Measurements from ENCODE around the gene ITPRIPL2. TPM values are rescaled to one million over a fixed set of nuclear protein-coding genes. Genes with fewer than 3 reads are reported as not detected.

ITPRIPL2 gene
- total and polyA plus RNA-seq, 2 of the 13 experiments (the other 11 are each of a cell fraction or from before 2014, with no cell fraction given) = 5.9 to 12.6 TPM

DNA sequence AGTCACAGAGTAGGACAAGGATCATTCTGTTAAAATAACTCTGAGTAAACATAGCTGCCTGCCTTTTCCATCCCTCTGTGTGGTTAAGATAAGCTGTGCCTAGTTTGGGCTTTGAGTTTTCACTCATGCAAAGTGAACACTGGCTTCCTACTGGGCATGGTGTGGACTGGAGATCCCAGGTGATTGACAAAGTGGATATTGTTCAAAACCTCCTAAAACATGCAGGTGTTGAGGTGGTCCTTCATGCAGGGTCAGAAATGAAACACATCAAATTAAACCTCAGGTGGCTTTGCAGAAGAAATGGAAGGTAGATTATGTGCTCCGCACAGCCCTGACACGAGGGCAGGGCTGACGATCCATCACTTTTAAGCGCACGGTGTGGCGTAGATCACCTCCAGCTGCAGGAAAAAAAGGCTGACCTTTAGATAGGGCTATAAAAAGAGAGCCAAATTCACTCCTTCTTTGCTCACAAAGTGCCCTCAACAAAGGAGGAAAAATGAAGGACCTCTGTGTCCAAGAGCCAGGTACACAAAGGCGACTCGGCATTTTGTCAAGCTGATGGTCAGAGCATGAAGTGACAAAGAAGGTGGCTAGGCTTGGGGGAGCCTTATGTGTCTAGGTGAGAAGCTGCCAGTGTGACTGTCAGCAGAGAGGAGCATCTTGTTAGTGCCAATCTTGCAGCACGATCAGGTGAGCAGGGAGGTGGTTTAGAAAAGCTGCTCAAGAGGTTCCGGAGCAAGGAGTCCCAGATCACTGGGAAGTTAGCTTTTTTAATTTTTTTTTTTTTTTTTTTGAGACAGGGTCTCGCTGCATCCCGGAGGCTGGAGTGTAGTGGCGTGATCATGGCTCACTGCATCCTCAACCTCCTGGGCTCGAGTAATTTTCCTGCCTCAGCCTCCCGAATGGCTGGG is 19.9 kb upstream of the ITPRIPL2 start (continued):
- no peak for TF ChIP-seq RERE (CRISPR knock-in tag; IDR thresholded peaks at IDR 0.05; ENCODE audit: low read depth)
- TF ChIP-seq FOXP4 (CRISPR knock-in tag; IDR thresholded peaks at IDR 0.05) = peak; percentile 26; the same call in 1 of the 2 replicates
- TF ChIP-seq, protein P1, sequence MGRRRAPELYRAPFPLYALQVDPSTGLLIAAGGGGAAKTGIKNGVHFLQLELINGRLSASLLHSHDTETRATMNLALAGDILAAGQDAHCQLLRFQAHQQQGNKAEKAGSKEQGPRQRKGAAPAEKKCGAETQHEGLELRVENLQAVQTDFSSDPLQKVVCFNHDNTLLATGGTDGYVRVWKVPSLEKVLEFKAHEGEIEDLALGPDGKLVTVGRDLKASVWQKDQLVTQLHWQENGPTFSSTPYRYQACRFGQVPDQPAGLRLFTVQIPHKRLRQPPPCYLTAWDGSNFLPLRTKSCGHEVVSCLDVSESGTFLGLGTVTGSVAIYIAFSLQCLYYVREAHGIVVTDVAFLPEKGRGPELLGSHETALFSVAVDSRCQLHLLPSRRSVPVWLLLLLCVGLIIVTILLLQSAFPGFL (CRISPR knock-in tag; IDR thresholded peaks at IDR 0.05) = 0 out of 2 replicates have a peak, but pooled peaks have one; percentile 19
- 0 out of 2 replicates have a peak, but pooled peaks have one; percentile 14 for TF ChIP-seq ZNF124 (CRISPR knock-in tag; IDR thresholded peaks at IDR 0.05)
- TF ChIP-seq SP4 (CRISPR knock-in tag; IDR thresholded peaks at IDR 0.05) = peak; percentile 55; the same call in 1 of the 2 replicates
- TF ChIP-seq NFE2L2 (IDR thresholded peaks at IDR 0.05; ENCODE audit: low read length) = no peak
- TF ChIP-seq SAP130 (CRISPR knock-in tag; IDR thresholded peaks at IDR 0.05; ENCODE audit: low read depth) = peak; percentile 52
- TF ChIP-seq ZFP62 (CRISPR knock-in tag; IDR thresholded peaks at IDR 0.05) = 0 out of 2 replicates have a peak, but pooled peaks have one; percentile 30
- TF ChIP-seq, protein P2, sequence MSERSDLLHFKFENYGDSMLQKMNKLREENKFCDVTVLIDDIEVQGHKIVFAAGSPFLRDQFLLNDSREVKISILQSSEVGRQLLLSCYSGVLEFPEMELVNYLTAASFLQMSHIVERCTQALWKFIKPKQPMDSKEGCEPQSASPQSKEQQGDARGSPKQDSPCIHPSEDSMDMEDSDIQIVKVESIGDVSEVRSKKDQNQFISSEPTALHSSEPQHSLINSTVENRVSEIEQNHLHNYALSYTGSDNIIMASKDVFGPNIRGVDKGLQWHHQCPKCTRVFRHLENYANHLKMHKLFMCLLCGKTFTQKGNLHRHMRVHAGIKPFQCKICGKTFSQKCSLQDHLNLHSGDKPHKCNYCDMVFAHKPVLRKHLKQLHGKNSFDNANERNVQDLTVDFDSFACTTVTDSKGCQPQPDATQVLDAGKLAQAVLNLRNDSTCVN (CRISPR knock-in tag; IDR thresholded peaks at IDR 0.05; ENCODE audit: borderline replicate concordance) = 0 out of 2 replicates have a peak, but pooled peaks have one; percentile 42
- peak; percentile 63; the same call in 1 of the 2 replicates for TF ChIP-seq ZNF292 (CRISPR knock-in tag; IDR thresholded peaks at IDR 0.05; ENCODE audit: borderline replicate concordance, low read depth)
- TF ChIP-seq, protein P3, sequence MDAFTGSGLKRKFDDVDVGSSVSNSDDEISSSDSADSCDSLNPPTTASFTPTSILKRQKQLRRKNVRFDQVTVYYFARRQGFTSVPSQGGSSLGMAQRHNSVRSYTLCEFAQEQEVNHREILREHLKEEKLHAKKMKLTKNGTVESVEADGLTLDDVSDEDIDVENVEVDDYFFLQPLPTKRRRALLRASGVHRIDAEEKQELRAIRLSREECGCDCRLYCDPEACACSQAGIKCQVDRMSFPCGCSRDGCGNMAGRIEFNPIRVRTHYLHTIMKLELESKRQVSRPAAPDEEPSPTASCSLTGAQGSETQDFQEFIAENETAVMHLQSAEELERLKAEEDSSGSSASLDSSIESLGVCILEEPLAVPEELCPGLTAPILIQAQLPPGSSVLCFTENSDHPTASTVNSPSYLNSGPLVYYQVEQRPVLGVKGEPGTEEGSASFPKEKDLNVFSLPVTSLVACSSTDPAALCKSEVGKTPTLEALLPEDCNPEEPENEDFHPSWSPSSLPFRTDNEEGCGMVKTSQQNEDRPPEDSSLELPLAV (CRISPR knock-in tag; conservative IDR thresholded peaks at IDR 0.05; ENCODE audit: low read depth) = no peak
- TF ChIP-seq, protein P4, sequence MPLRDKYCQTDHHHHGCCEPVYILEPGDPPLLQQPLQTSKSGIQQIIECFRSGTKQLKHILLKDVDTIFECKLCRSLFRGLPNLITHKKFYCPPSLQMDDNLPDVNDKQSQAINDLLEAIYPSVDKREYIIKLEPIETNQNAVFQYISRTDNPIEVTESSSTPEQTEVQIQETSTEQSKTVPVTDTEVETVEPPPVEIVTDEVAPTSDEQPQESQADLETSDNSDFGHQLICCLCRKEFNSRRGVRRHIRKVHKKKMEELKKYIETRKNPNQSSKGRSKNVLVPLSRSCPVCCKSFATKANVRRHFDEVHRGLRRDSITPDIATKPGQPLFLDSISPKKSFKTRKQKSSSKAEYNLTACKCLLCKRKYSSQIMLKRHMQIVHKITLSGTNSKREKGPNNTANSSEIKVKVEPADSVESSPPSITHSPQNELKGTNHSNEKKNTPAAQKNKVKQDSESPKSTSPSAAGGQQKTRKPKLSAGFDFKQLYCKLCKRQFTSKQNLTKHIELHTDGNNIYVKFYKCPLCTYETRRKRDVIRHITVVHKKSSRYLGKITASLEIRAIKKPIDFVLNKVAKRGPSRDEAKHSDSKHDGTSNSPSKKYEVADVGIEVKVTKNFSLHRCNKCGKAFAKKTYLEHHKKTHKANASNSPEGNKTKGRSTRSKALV (CRISPR knock-in tag; IDR thresholded peaks at IDR 0.05) = 0 out of 2 replicates have a peak, but pooled peaks have one; percentile 22
- TF ChIP-seq POLR2AphosphoS5 (IDR thresholded peaks at IDR 0.05; ENCODE audit: low read depth, low read length) = 0 out of 2 replicates have a peak, but pooled peaks have one; percentile 33
- no peak for TF ChIP-seq ZSCAN9 (CRISPR knock-in tag; IDR thresholded peaks at IDR 0.05; ENCODE audit: borderline replicate concordance)

Measured in HepG2 (cell line).